HepG2 (cell line): ENCODE results near the gene APEX1. TPM values are rescaled to one million over a fixed set of nuclear protein-coding genes. Genes with fewer than 3 reads are reported as not detected.

Experiments used
- GATA4 ChIP-seq: sonication (generic); IDR thresholded peaks from 2 replicates; pipeline ENCODE4 v1.6.1; 2016; ENCODE audit warnings: antibody characterized with exemption, low read depth, borderline replicate concordance
- GMEB1 ChIP-seq: sonication (generic); formaldehyde crosslinking; IDR thresholded peaks from 2 replicates; pipeline ENCODE4 v1.5.1; 2020; ENCODE audit warnings: missing genetic modification reagents, mild to moderate bottlenecking, borderline replicate concordance
- GTF2F1 ChIP-seq: fragments of 150-350 bp; IDR thresholded peaks from 2 replicates; pipeline ENCODE4 v1.6.1; 2014; ENCODE audit warnings: low read length
- GZF1 ChIP-seq: sonication (generic); formaldehyde crosslinking; IDR thresholded peaks from 2 replicates; pipeline ENCODE4 v1.5.1; 2020; ENCODE audit warnings: mild to moderate bottlenecking, missing genetic modification reagents
- HDAC2 ChIP-seq: sonication (generic); formaldehyde crosslinking; IDR thresholded peaks from 2 replicates; pipeline ENCODE4 v1.4.0; 2020; ENCODE audit warnings: missing genetic modification reagents
- HES4 ChIP-seq: sonication (generic); formaldehyde crosslinking; IDR thresholded peaks from 2 replicates; pipeline ENCODE4 v1.9.0; 2021; ENCODE audit warnings: mild to moderate bottlenecking, missing genetic modification reagents, borderline replicate concordance
- KAT2B ChIP-seq: fragments of 150-350 bp; IDR thresholded peaks from 2 replicates; pipeline ENCODE4 v1.6.1; 2014; ENCODE audit warnings: low read depth, low read length, borderline replicate concordance
- MTERF4 ChIP-seq: sonication (generic); formaldehyde crosslinking; IDR thresholded peaks from 2 replicates; pipeline ENCODE4 v1.8.0; 2023; ENCODE audit warnings: mild to moderate bottlenecking, missing genetic modification reagents
- NFYC ChIP-seq: IDR thresholded peaks from 2 replicates; pipeline ENCODE4 v1.6.1; 2016; ENCODE audit warnings: missing genetic modification reagents, missing compliant biosample characterization
- NR2F6 ChIP-seq, 2 experiments: IDR thresholded peaks; 2 replicates each; pipeline ENCODE4 v1.6.1; 2016; ENCODE audit warnings: antibody characterized with exemption in 1 of 2, mild to moderate bottlenecking in 1 of 2
- PTBP1 ChIP-seq: fragments of 200-400 bp; formaldehyde crosslinking; IDR thresholded peaks from 2 replicates; pipeline ENCODE4 v1.6.1; 2018; ENCODE audit warnings: low read length, low read depth; ENCODE audit not compliant: poor library complexity, severe bottlenecking
- RBFOX2 ChIP-seq: fragments of 200-400 bp; formaldehyde crosslinking; IDR thresholded peaks from 2 replicates; pipeline ENCODE4 v1.6.1; 2017; ENCODE audit warnings: low read depth, mild to moderate bottlenecking, low read length
- REXO4 ChIP-seq: sonication (generic); formaldehyde crosslinking; IDR thresholded peaks from 2 replicates; pipeline ENCODE4 v1.8.0; 2022; ENCODE audit warnings: missing genetic modification reagents, mild to moderate bottlenecking, borderline replicate concordance
- SOX6 ChIP-seq, 2 experiments: fragments of 450-650 bp in 1 of 2; sonication (generic) in 1 of 2; formaldehyde crosslinking in 1 of 2; IDR thresholded peaks; 2 replicates each; pipeline versions ENCODE4 v1.4.0 to v1.6.1; 2017 to 2020; ENCODE audit warnings: antibody characterized with exemption in 1 of 2, mild to moderate bottlenecking in 1 of 2, missing genetic modification reagents in 1 of 2
- TIGD3 ChIP-seq: sonication (generic); formaldehyde crosslinking; IDR thresholded peaks from 2 replicates; pipeline ENCODE4 v1.5.1; 2020; ENCODE audit warnings: mild to moderate bottlenecking, missing genetic modification reagents, borderline replicate concordance
- UBTF ChIP-seq: sonication (generic); formaldehyde crosslinking; IDR thresholded peaks from 2 replicates; pipeline ENCODE4 v1.4.0; 2020; ENCODE audit warnings: mild to moderate bottlenecking, missing genetic modification reagents
- ZBTB1 ChIP-seq: sonication (generic); formaldehyde crosslinking; IDR thresholded peaks from 2 replicates; pipeline ENCODE4 v1.4.0; 2020; ENCODE audit warnings: missing genetic modification reagents, borderline replicate concordance
- ZBTB42 ChIP-seq: sonication (generic); formaldehyde crosslinking; IDR thresholded peaks from 2 replicates; pipeline ENCODE4 v1.5.0; 2020; ENCODE audit warnings: mild to moderate bottlenecking, missing genetic modification reagents
- ZBTB8A ChIP-seq: sonication (generic); formaldehyde crosslinking; IDR thresholded peaks from 2 replicates; pipeline ENCODE4 v1.4.0; 2020; ENCODE audit warnings: mild to moderate bottlenecking, low read depth, missing genetic modification reagents, borderline replicate concordance
- ZNF468 ChIP-seq: sonication (generic); formaldehyde crosslinking; IDR thresholded peaks from 2 replicates; pipeline ENCODE4 v1.8.0; 2022; ENCODE audit warnings: mild to moderate bottlenecking, moderate library complexity, missing genetic modification reagents
- ZNF558 ChIP-seq: sonication (generic); formaldehyde crosslinking; IDR thresholded peaks from 2 replicates; pipeline ENCODE4 v1.9.0; 2022; ENCODE audit warnings: mild to moderate bottlenecking, missing genetic modification reagents, borderline replicate concordance
- ZSCAN12 ChIP-seq: sonication (generic); formaldehyde crosslinking; IDR thresholded peaks from 2 replicates; pipeline ENCODE4 v1.9.0; 2021; ENCODE audit warnings: mild to moderate bottlenecking, missing genetic modification reagents
- polyA plus RNA-seq, 8 experiments: library from polyadenylated mRNA; depleted of rRNA in 3 of 8; stranded (reverse) in 7 of 8; unstranded in 1 of 8; fragments of >200 nt; fragmentation: Illumina TruSeq in 4 of 8; extraction: Trizol in 4 of 8; gene quantifications; 2 replicates each; pipeline versions ENCODE4 v1.2.1 to v1.2.3, GENCODE V29; 2011 to 2016; ENCODE audit warnings: low read depth in 4 of 8, missing spikeins in 1 of 8, mixed read lengths in 1 of 8; ENCODE audit not compliant: insufficient read depth in 1 of 8
- total RNA-seq, 5 experiments: library from RNA; depleted of rRNA; stranded (reverse); fragments of >200 nt; fragmentation: Illumina TruSeq; extraction: Trizol; gene quantifications; 2 replicates each; pipeline ENCODE4 v1.2.3, GENCODE V29; 2016; ENCODE audit warnings: low read depth in 1 of 5

The APEX1 gene
- total and polyA plus RNA-seq, 2 of the 13 experiments (the other 11 are each of a cell fraction or from before 2014, with no cell fraction given): 171 to 405 TPM

- TF ChIP-seq UBTF (peak; percentile 91), NFYC (CRISPR knock-in tag) (peak; percentile 96), HES4 (CRISPR knock-in tag) (peak; percentile 89), ZNF558 (CRISPR knock-in tag) (0 out of 2 replicates have a peak, but pooled peaks have one; percentile 65), ZNF468 (CRISPR knock-in tag) (no peak), GMEB1 (CRISPR knock-in tag) (peak; percentile 91), RBFOX2 (peak; percentile 87), ZSCAN12 (no peak), PTBP1 (no peak), MTERF4 (0 out of 2 replicates have a peak, but pooled peaks have one; percentile 92), KAT2B (no peak), SOX6 (IDR thresholded peaks at IDR 0.05) (no peak), SOX6 (CRISPR knock-in tag; IDR thresholded peaks at IDR 0.05) (peak; percentile 78), ZBTB8A (CRISPR knock-in tag) (peak; percentile 86), GATA4 (peak; percentile 21), GZF1 (no peak; the same call in 1 of the 2 replicates), ZBTB42 (CRISPR knock-in tag) (0 out of 2 replicates have a peak, but pooled peaks have one; percentile 50), ZBTB1 (0 out of 2 replicates have a peak, but pooled peaks have one; percentile 16), GTF2F1 (peak; percentile 96), HDAC2 (peak; percentile 49; the same call in 1 of the 2 replicates), REXO4 (CRISPR knock-in tag) (no peak), NR2F6 (IDR thresholded peaks at IDR 0.05) (peak; percentile 21; the same call in 1 of the 2 replicates), NR2F6 (CRISPR knock-in tag; IDR thresholded peaks at IDR 0.05) (peak; percentile 59; the same call in 1 of the 2 replicates), TIGD3 (CRISPR knock-in tag) (no peak; the same call in 1 of the 2 replicates)
These were observed at the start of gene APEX1, which contains the start of gene OSGEP (continued) for GRCh38 chr14:20454516-20455354.
